Activated T-helper 1 cell treated with Interleukin-2 at 50 U/mL for 16 hours (primary cell): ENCODE measurements around the gene TTLL10.

Source experiments
- DNase-seq: peaks from one replicate; pipeline ENCODE4 v3.0.0-alpha.2; 2020; ENCODE audit warnings: low read depth

Gene TTLL10

GRCh38 chr1:1236945-1237873 is 63.5 kb downstream of the TTLL10 start:
- DNase-seq = no peak

GRCh38 chr1:1237874-1238701 is 64.4 kb downstream of the TTLL10 start:
- DNase-seq = no peak

- no peak for DNase-seq
Measured at GRCh38 chr1:1238702-1239178, 65.1 kb downstream of the TTLL10 start.

- DNase-seq = no peak
Measured at GRCh38 chr1:1239227-1239613, 65.5 kb downstream of the TTLL10 start.

- no peak for DNase-seq
Measured at GRCh38 chr1:1239614-1240347, 66.1 kb downstream of the TTLL10 start.

- no peak for DNase-seq
Measured at GRCh38 chr1:1240348-1240732, 66.7 kb downstream of the TTLL10 start.

GRCh38 chr1:1240822-1241587 is 67.3 kb downstream of the TTLL10 start:
- no peak for DNase-seq

GRCh38 chr1:1241588-1242219 is 68.0 kb downstream of the TTLL10 start:
- DNase-seq = no peak

- DNase-seq = no peak
Measured at GRCh38 chr1:1242461-1243265, 69.0 kb downstream of the TTLL10 start.

- no peak for DNase-seq
Measured at GRCh38 chr1:1243266-1243660, 69.6 kb downstream of the TTLL10 start.

GRCh38 chr1:1243807-1244191 is 70.1 kb downstream of the TTLL10 start:
- no peak for DNase-seq

GRCh38 chr1:1244192-1244811 is 70.6 kb downstream of the TTLL10 start:
- DNase-seq = no peak

GRCh38 chr1:1245178-1245816 is 71.6 kb downstream of the TTLL10 start:
- no peak for DNase-seq

GRCh38 chr1:1245817-1246576 is 72.3 kb downstream of the TTLL10 start:
- no peak for DNase-seq

GRCh38 chr1:1246577-1247340 is 73.1 kb downstream of the TTLL10 start, which contains the start of gene C1QTNF12:
Gene C1QTNF12 (minus strand): TSS chr1:1246722. CDS start chr1:1246690, 32 bp downstream.
- no peak for DNase-seq

- no peak for DNase-seq
Measured at GRCh38 chr1:1247341-1247913, 73.7 kb downstream of the TTLL10 start.
